NCI-H1694 treated with DMSO at 0.1 percent for 48 hours (cell line): ENCODE measurements around the gene OR12D1.
"Not testable (repeated sequence)": the region's sequence is repeated elsewhere in the genome, so short reads cannot be mapped to it uniquely, and the experiment has no call there.

ENCODE experiments used
- DNase-seq: peaks from one replicate; lab custom pipeline; 2025; lab: John Stamatoyannopoulos, UW

The OR12D1 gene

DNA sequence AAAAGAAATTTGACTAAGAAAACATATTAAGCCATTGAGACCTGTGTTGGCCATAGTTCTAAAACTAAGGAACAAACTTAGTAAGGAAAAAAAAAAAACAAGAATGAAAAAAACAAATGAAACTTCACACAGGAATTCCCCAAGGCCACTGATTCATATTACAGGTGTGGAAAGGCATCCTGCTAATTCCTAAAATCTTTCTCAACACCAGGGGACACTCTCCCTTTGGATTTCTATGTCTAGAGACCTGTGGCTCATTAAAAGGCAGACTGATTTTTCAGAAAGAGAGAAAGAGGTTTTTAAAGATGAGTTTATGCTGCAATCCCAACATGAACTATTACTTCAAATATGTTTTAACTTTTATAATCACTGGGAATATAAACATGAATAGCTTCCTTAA is at the start of gene OR12D1:
Gene OR12D1 (plus strand): TSS at position 341 of the 400 bp plus-strand sequence.
- DNase-seq = no peak

DNA sequence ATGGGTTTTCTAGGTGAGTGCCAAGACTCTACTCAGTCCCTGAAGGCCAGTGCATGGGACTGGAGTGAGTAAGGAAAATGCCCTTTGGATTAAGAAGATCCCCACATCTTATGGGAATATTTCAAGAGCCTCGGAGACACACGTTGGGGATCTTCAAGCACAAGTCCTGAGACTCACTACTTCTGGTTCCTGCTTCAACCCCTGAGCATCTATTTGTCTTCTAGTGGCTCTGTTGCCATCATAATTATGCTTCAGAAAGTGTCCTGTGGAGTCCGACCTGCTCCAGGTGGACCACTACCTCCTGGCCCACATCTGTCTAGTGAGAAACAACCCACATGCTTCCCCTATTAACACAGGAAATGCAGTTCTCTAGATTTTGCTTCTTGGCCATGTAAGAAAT is 46.0 kb upstream of the OR12D1 start, which contains the start of gene OR5V1:
Gene OR5V1 (minus strand): TSS at position 101 of the 400 bp plus-strand sequence. CDS start 12,670 bp downstream, outside the sequence.
- no peak for DNase-seq

DNA sequence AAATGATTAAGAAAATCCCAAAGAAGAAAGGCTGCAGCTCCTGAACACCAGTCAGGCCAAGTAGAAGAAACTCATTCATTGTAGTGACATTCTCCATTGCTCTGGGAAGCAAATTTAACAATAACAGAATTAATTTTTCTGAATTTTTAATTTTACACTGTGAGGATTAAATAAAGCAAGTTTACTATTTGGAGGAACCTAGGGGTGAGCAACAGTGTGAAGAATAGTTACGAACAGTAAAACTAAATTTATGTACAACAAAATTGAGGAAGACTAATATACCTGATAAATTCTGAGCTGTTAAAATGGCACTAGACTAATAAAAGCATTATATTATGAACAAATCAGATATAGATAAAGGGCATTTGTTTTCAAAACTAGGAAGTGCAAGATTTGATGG is 39.5 kb upstream of the OR12D1 start, which contains the start of gene OR12D3:
Gene OR12D3 (minus strand): TSS at position 101 of the 400 bp plus-strand sequence. CDS start 4 bp downstream, at position 97.
- no peak for DNase-seq

DNA sequence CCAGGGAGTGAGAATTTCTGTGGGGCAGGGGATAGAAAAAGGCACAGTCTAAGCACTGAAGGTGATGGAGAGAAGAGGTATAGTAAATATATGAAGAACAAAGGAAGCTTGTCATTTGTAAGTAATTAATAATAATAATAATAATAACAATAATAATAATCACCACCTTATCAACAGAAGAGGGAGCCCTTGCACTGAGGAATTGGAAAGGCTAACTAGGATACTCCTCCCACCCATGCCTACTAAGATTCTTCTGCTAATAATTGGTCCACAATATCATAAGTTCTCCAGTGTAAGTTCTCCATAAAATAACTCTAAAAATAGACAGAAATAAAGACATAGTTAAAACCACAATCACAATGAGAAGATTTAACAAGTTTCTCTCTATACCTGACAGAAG is 38.7 kb upstream of the OR12D1 start:
- DNase-seq = no peak

DNA sequence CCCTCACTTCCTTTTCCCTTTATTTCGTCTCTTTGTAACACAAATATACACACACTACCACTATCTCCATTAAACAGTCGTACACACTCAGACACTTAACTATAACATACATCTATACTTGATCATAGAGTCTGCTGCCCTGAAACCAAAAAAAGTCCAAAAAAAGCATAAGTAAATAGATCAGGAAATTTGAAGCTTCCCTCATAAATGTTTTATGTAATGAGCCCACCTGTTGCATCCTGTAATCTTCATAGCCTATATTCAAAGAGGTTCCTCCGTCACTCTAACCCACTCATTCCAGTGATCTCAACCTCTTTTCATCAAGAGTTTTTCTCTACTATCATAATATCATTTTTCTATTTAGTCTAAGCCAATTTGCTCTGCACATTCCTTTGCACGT is 26.2 kb upstream of the OR12D1 start:
- DNase-seq = no peak

DNA sequence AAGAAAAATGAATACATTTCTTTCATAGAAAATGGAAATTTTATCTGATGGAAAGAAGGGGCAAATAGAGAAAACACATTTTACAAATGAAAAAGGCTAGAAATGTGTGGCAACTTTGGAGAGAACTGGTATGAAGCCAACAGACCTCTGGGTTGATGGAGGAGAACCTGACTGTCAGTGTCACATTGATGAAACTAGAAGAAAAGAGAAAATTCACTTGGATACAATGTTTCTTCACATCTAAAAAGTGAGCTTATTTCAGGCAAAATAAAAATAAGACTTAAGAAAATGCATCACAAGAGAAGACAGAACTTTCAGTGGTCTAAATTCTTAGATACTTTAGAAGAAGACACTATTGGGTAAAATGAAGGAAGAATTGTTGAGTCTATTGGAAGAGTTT is 19.4 kb upstream of the OR12D1 start, which contains the start of gene OR12D2:
Gene OR12D2 (plus strand): TSS at position 301 of the 400 bp plus-strand sequence. CDS start 1,069 bp downstream, outside the sequence.
- no peak for DNase-seq

DNA sequence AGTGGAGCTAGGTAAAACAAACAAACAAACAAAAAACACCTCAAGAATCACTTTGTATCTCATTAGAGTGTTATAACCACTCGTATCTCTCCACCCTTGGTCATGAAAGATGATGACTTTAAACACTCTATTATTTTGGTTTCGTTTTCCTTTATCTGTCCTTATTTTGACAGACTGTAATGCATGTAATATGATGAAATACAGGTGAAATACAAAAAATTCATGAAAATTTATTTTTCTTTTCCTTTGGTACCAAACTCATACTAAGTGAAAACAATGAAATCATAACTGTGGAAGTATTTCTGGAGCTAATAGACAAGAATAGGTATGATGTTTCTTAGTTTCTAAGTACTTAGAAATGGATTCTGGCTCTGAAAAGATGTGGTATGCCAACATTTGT is 15.2 kb upstream of the OR12D1 start:
- DNase-seq = no peak

DNA sequence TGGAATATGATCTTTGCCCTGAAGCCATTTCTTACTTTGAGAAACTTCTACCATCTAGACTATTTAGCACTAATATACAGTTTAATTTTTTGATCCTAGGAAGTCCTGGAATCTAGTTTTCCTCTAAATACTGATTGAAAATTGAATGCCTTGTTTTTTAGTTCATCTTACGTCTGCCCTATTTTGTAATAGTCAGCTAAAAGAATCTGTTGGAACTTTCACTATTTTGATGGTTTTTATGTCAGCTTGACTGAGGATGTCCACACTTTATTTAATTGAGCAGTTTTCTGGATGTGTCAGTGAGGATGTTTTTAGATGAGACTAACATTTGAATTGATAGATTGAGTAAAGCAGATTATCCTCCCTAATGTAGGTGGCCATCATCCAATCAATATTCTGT is 10.9 kb upstream of the OR12D1 start:
- DNase-seq = no peak

DNA sequence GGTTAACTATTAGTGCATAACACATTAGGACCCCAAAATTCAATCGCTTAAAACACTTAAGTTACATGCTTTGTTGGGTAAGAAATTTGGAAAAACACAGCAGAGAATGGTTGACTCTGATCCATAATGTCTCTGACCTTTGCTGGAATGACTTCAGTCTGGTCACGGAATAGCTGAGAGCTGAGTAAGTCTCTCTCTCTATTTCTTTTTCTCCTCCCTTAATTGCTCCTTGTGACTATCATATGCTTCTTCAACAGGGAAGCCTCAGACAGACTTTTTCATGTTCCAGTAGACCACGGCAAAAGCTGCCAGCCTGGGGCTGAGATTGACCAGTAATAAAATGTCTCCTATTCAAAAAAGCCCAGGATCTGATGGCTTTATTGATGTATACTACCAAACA is 4.8 kb downstream of the OR12D1 start:
- no peak for DNase-seq

DNA sequence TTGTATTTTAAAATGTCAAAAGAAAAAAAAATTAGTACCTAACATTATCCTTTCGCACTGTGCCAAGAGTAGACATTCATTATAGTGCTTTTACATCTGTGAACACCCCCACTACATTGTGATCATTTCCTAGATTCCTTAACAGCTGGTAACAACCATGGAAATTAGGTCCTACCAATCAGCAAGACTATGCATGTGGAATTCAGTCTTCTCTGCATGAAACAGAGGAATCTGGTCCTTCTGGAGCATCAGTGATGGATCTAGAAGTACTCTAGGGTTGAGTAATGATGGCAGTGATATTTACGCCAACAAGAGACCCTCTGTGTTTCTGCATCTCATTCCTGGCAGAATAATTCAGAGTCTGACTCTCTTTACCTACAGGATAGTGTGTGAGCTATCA is 9.4 kb downstream of the OR12D1 start:
- no peak for DNase-seq

DNA sequence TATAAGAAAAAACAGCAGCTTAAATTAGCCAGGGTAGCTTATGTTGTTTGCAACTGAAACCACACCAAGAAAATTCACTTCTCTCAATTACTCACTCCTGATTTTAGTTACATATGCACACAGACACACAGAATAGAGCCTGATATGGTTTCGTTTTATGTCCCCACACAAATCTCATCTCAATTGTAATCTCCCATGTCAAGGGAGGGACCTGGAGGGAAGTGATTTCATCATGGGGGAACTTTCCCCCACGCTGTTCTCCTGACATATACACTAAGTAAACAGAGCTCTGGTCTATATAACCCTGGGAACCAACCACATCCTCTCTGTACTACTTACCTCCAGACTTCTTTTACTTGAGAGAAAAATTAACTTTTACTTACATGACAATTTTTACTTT is 9.8 kb downstream of the OR12D1 start:
- DNase-seq = no peak

DNA sequence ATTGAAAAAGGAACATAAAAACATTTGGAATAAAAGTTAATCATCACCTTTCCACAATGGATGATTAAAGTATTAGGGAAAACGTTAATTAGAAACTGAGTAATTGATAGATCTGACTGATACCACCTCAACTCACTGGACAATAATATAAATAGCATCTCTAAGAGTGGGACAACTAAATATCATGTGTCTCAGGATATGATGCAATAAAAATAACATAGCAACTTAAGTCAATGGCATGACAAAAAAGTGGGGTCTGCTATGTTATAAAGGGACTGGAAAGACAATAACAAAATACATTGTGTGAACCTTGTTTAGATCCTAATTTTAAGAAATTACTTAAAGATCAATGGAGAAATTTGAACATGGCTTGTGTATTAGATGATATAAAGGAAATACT is 10.3 kb downstream of the OR12D1 start:
- no peak for DNase-seq

DNA sequence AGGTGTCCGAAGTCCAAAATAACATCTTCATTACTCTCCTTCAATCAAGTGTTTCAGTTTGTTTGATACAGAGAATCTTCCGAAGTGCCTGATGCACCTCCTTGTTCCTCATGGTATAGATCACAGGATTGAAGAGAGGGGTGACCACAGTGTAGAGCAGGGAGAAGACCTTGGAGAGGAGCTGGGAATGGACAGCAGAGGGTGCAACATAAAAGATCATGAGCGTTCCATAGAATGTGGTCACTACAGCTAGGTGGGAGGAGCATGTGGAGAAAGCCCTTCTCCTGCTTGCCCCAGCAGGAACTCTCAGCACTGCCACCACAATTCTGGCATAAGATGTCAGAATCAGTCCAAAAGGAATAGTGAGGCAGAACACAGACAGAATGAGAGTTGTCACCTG is 11.9 kb downstream of the OR12D1 start:
- DNase-seq = no peak

DNA sequence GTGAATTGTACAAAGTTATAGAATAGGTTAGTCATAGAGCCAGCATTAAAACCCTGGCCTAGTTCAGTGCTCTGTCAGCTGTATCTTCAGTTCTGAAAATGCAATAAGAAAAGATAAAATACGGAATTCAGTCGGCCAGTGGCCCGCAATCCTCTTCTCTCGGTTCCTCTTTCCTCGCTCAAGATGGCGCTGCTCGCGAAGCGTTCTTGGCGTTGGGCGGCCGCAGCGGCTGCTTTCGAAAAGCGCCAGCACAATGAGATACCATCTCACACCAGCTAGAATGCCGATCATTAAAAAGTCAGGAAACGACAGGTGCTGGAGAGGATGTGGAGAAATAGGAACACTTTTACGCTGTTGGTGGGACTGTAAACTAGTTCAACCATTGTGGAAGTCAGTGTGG is 22.0 kb downstream of the OR12D1 start:
- DNase-seq = not testable (repeated sequence)

DNA sequence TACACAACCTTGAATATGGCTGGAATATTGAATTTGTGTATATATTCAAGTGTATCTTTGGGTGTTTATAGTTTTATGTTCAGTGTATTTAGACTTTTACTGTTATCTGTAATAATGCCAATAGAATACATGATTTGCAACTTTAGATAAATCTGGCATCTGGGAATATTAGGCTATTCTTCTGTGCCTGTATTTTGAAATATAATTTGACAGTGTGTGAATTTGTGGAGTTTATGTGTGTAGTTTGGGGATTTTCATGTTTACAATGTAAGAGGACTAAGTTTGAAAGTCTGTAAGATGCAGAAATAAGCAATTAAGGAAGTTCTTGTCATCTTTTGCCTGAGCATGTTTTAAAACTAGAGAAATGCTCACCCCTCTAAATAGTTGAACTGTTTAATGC is 24.3 kb downstream of the OR12D1 start, which contains the start of gene OR10C1:
Gene OR10C1 (plus strand): TSS at position 301 of the 400 bp plus-strand sequence. CDS start 710 bp downstream, outside the sequence.
- no peak for DNase-seq

DNA sequence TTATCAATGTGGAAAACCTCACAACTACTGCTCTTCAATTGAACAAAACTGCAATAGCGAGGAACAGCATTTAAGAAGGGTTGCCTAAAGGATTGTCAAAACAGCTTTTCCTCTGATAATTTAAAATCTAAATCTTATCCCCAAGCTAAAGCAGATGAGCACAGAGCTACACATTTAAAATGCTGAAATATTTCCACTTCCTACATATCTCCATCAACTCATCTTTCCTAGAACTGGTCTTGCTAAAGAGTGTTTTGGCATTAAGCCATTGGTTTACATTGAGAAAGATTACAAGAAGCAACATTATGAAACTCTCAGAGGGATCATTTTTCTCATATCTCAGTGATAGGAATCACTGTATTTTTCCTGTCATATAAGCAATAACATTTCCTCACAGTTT is 28.0 kb downstream of the OR12D1 start:
- no peak for DNase-seq

DNA sequence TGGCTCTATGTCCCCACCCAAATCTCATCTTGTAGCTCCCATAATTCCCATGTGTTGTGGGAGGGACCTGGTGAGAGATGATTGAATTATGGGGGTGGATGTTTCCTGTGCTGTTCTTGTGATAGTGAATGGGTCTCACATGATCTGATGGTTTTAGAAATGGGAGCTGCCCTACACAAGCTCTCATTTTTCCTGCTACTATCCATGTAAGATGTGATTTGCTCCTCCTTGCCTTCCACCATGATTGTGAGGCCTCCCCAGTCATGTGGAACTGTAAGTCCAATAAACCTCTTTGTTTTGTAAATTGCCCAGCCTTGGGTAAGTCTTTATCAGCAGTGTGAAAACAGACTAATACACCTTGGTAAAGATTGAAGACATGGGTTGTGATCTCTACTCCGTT is 29.3 kb downstream of the OR12D1 start:
- DNase-seq = not testable (repeated sequence)

DNA sequence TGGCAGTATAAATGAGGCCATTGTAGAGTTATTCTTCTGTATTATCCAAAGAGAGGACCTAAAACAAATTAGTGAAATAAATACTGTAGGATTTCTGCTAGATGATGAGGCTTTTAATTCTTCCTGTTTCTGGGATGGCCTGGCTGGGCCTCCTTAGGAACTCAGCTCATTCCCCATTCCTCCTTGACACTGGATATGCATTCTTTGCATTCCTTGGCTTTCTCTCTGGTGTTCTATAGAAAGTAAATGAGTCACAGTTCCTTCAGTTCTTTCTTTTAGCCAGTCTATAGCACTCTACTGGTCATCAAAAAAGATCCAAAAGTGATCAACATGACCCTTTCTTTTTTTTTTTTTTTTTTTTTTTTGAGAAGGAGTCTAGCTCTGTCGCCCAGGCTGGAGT is 32.9 kb downstream of the OR12D1 start:
- no peak for DNase-seq

DNA sequence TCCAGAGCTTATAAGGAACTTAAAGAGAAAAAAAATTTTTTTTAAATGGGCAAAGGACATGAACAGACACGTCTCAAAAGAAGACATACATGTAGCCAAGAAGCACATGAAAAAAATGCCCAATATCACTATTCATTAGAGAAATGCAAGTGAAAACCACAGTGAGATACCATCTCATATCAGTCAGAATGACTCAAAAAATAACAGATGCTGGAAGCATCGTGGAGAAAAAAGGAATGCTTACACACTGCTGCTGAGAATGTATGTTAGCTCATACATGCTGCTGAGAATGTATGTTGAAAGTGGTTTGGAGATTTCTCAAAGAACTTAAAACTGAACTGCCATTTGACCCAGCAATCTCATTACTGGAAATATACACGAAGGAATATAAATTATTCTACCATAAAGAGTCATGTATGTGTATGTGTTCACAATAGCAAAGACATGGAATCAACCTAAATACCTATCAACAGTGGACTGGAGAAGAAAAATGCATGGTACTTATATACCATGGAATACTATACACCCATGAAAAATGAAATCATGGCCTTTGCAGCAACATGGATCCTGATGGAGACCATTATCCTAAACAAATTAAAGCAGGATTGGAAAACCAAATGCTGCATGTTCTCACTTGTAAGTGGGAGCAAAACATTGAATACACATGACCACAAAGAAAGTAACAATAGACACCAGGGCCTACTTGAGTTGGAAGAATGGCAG is 36.9 kb downstream of the OR12D1 start:
- no peak for DNase-seq

DNA sequence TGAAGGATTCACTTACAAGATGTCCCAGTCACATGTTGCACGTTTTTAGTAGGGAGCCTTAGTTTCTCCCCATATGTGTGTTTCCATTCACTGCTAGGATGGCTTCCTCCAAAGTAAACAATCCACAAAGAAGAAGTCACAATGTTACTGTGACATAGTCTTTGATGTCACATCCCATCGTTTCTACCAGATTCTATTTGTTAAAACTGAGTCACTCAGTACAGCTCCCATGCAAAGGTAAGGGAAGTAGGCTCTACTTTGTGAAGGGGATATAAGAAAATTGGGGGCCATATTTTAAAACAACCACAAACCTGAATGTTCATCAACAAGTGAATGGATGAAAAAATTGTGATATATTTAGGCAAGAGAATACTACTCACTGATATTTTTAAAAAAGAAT is 42.2 kb downstream of the OR12D1 start, which contains the start of the genes OR11A1 and OR2H1:
Gene OR11A1 (minus strand): TSS at position 101 of the 400 bp plus-strand sequence. CDS start 29,430 bp downstream, outside the sequence.
Gene OR2H1 (plus strand): TSS at position 185 of the 400 bp plus-strand sequence. CDS start 4,615 bp downstream, outside the sequence.
- no peak for DNase-seq

DNA sequence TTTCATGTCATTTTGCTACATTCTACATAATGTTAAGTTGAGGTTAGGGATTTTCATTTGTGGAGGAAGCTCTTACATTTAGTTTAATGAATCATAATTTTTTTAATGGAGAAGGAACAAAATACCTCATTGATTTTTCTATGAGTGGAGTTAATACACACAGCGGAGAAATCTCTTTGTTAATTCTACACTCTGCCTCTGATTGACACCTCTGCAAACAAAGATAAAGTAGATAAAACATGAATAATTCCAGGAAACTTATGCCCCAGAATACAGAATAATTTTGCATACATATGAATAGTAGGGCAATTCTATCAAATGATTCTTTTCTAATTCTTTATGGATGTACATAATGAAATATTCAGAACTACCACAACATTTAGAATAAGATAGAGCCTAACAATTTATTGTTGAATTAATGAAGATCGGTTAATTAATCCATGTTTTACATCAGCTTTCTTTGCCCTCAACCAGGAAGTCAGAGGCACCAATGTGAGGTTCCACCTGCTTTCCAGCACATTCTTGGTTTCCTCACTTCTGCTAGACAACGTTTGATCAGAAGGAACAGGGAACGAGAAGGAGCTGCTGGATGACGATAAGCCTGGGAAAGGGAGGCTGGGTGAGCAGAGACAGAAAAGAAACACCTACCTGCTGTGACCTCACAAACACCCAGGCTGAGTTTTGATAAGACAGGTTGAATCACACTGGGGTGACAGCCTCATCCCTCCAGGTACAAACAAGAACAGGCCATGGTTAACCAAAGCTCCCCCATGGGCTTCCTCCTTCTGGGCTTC is 46.5 kb downstream of the OR12D1 start:
- DNase-seq = no peak

DNA sequence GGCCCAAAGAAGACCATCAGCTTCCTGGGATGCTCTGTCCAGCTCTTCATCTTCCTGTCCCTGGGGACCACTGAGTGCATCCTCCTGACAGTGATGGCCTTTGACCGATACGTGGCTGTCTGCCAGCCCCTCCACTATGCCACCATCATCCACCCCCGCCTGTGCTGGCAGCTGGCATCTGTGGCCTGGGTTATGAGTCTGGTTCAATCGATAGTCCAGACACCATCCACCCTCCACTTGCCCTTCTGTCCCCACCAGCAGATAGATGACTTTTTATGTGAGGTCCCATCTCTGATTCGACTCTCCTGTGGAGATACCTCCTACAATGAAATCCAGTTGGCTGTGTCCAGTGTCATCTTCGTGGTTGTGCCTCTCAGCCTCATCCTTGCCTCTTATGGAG is 47.3 kb downstream of the OR12D1 start:
- no peak for DNase-seq

DNA sequence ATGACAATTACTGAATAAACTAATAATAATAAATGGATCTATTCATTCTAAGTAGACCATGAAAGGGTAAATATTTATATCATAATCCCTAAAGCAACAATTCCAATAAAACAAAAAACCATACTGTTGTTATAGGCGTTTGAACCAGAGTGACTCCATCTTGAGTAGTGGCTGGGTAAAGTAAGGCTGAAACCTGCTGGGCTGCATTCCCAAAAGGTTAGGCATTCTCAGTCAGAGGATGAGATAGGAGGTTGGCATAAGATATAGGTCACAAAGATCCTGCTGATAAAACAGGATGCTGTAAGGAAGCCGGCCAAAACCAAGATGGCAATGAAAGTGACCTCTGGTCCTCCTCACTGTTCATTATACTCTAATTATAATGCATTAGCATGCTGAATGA is 50.6 kb downstream of the OR12D1 start:
- DNase-seq = no peak
